Gastroesophageal sphincter (tissue), 4 donors: ENCODE measurements around the gene GGCT. TPM values are rescaled to one million over a fixed set of nuclear protein-coding genes. Genes with fewer than 3 reads are reported as not detected.
"Not testable (repeated sequence)": the region's sequence is repeated elsewhere in the genome, so short reads cannot be mapped to it uniquely, and the experiment has no call there.

Experiments used
- ATAC-seq: fragments of 150-250 bp; one replicate; pipeline ENCODE4 v1.9.1; 2016; ENCODE audit warnings: mild to moderate bottlenecking, moderate library complexity
- H3K27ac ChIP-seq, 4 donors: fragments of 200-600 bp; sonication (generic) in 3 of 4; 1 replicate in 3 of 4; 2 replicates in 1 of 4; pipeline ENCODE4 v1.5.1; 2016 to 2019
- H3K27me3 ChIP-seq: fragments of 200-600 bp; sonication (generic); one replicate; pipeline ENCODE4 v1.5.1; 2019
- H3K36me3 ChIP-seq, 2 donors: fragments of 200-600 bp; sonication (generic); one replicate each; pipeline ENCODE4 v1.5.1; 2019; ENCODE audit warnings: control low read depth in 1 of 2
- H3K4me1 ChIP-seq, 3 donors: fragments of 200-600 bp; sonication (generic); 1 replicate in 2 of 3; 2 replicates in 1 of 3; pipeline ENCODE4 v1.5.1; 2016 to 2019; ENCODE audit warnings: control low read depth in 2 of 3
- H3K4me3 ChIP-seq, 2 donors: fragments of 200-600 bp; sonication (generic); one replicate each; pipeline ENCODE4 v1.5.1; 2019; ENCODE audit warnings: mild to moderate bottlenecking in 1 of 2, moderate library complexity in 1 of 2
- H3K9me3 ChIP-seq, 3 donors: fragments of 200-600 bp; sonication (generic); one replicate each; pipeline ENCODE4 v1.5.1; 2017 to 2019; ENCODE audit warnings: control low read depth in 2 of 3
- EP300 ChIP-seq: sonication (generic); formaldehyde crosslinking; IDR thresholded peaks from one replicate; pipeline ENCODE4 v1.6.1; 2017; ENCODE audit warnings: antibody characterized with exemption, mild to moderate bottlenecking
- POLR2A ChIP-seq, 2 donors: fragments of 450-650 bp; IDR thresholded peaks; one replicate each; pipeline ENCODE4 v1.6.1; 2017; ENCODE audit warnings: antibody characterized with exemption in 2 of 2, mild to moderate bottlenecking in 2 of 2, moderate library complexity in 1 of 2
- POLR2AphosphoS5 ChIP-seq: sonication (generic); formaldehyde crosslinking; IDR thresholded peaks from one replicate; pipeline ENCODE4 v1.6.1; 2017; ENCODE audit warnings: antibody characterized with exemption
- WGBS, 2 donors: methylation state at CpG; one replicate each; pipeline ENCODE4 v1.1.5; 2018; ENCODE audit warnings: low coverage in 1 of 2; 5-methylcytosine and 5-hydroxymethylcytosine counted together
- total RNA-seq, 4 donors: library from RNA; depleted of rRNA; stranded (reverse); fragments of >200 nt; gene quantifications; one replicate each; pipeline ENCODE4 v1.1.0, GENCODE V29; 2016
- TF ChIP-seq, protein P1 (sequence below), 4 experiments: fragments of 200-600 bp in 2 of 4; fragments of 450-650 bp in 2 of 4; sonication (generic) in 1 of 4; IDR thresholded peaks; one replicate each; pipeline ENCODE4 v1.5.1; 2017 to 2019; ENCODE audit warnings: antibody characterized with exemption in 4 of 4, mild to moderate bottlenecking in 2 of 4, moderate library complexity in 2 of 4

GGCT gene
- total RNA-seq, 4 donors from 2014 or later, result 16.7 to 29.0 (median 23.7) TPM

DNA sequence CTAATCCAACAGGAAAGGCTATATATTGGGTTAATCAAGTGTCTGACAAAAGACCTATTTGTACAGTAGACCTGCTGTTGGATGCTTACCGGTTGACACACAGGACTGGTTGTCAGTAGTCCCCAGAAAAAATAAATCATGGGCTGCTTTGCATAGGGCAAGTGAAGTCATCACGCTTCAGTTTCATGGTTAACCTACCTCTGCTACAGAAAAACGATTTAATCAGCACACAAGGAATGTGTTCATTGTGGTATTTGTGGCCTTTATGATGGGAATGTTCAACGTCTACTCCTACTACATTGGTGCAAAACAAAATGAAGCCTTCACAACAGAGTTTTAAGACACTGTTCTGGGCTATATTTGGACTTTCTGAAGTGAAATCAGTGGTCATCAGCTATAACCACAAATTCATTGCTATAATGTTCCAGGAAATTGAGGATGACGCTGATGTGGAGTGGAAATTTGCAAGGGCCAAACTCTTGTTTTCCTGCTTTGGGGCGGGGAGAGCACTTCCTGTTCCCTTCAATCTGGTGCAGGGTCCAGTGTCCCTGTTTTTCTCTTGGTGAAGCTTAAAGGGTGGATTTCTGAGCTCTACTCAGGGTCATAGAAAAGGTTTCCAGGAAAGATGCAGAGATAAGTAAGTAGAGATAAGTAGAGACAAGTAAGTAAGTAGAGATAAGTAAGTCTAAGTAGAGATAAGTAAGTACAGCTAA lies 39.3 kb upstream of the GGCT start:
- Histone ChIP-seq H3K27me3 (no peaks in the 10 kb centered on the region), H3K9me3 (no peaks in the 10 kb centered on the region), H3K36me3 (peaks cover 0 to 36% of the 10 kb centered on the region in 2 donors), H3K4me3 (no peak overlapping the region), H3K27ac (no peak overlapping the region), H3K4me1 (peaks cover 0 to 6% (median 0%) of the 10 kb centered on the region in 3 donors)
- no peak for ATAC-seq
- TF ChIP-seq, protein P1, sequence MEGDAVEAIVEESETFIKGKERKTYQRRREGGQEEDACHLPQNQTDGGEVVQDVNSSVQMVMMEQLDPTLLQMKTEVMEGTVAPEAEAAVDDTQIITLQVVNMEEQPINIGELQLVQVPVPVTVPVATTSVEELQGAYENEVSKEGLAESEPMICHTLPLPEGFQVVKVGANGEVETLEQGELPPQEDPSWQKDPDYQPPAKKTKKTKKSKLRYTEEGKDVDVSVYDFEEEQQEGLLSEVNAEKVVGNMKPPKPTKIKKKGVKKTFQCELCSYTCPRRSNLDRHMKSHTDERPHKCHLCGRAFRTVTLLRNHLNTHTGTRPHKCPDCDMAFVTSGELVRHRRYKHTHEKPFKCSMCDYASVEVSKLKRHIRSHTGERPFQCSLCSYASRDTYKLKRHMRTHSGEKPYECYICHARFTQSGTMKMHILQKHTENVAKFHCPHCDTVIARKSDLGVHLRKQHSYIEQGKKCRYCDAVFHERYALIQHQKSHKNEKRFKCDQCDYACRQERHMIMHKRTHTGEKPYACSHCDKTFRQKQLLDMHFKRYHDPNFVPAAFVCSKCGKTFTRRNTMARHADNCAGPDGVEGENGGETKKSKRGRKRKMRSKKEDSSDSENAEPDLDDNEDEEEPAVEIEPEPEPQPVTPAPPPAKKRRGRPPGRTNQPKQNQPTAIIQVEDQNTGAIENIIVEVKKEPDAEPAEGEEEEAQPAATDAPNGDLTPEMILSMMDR (IDR thresholded peaks at IDR 0.05), result no peak
- TF ChIP-seq EP300 (no peak), POLR2A (IDR thresholded peaks at IDR 0.05) (no peak), POLR2AphosphoS5 (no peak)
- WGBS, 2 donors, result 75 to 76% methylated on average over 5 to 6 of the region's 6 CpGs

DNA sequence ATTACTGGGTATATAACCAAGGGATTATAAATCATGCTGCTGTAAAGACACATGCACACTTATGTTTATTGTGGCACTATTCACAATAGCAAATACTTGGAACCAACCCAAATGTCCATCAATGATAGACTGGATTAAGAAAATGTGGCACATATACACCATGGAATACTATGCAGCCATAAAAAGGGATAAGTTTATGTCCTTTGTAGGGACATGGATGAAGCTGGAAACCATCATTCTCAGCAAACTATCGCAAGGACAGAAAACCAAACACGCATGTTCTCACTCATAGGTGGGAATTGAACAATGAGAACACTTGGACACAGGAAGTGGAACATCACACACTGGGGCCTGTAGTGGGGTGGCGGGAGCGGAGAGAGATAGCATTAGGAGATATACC lies 38.5 kb upstream of the GGCT start:
- H3K4me3 ChIP-seq, H3K4me1 ChIP-seq, H3K9me3 ChIP-seq, ATAC-seq, H3K27ac ChIP-seq, H3K27me3 ChIP-seq: not testable (repeated sequence)
- WGBS, 2 donors, result 96 to 97% methylated on average over 4 of the region's 4 CpGs
- peaks cover 0 to 36% of the 10 kb centered on the region in 2 donors for H3K36me3 ChIP-seq

DNA sequence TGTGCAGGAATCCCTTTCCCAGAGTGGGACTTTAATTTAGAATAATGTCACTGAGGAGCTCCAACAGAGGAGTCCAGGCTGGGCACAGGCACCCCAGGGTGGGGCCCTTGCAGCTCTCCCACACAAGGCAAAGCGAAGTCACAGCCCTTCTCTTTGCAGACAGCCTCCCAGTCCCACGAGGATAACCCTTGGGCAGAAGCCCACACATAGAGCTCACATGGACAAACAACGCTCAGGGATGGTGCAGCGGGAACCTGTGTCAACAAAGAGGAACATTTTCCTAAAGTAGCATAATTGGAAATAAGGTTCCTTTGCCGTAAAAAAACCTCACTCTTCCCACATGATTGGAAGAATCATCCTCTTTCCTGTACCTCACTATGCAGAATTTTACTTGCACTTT lies 29.3 kb upstream of the GGCT start:
- Histone ChIP-seq H3K27ac (no peak overlapping the region), H3K36me3 (peaks cover 0 to 31% of the 10 kb centered on the region in 2 donors), H3K27me3 (no peaks in the 10 kb centered on the region), H3K4me3 (no peak overlapping the region), H3K9me3 (no peaks in the 10 kb centered on the region), H3K4me1 (no peaks in the 10 kb centered on the region)
- WGBS, 2 donors, result 77 to 100% methylated on average over 1 to 3 of the region's 5 CpGs
- ATAC-seq, result peak; percentile 31
- no peak for TF ChIP-seq POLR2AphosphoS5

DNA sequence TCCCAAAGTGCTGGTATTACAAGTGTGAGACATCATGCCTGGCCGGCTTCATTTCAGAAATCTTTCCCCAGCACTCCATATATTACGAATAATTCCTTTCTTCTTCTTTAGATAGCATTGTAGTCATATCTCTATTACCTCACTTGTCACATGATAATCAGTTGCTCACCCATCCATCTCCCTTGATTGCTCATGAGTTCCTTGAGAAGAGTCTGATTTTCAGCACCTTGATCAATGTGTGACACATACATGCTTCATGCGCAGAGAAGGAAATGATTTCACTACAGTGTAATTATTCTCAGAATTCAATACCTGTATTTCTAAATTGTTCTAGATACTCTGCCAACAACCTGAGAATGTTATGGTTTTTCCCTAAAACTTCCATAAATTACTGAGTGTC lies 26.7 kb upstream of the GGCT start:
- H3K36me3 ChIP-seq, result peaks cover 0 to 16% of the 10 kb centered on the region in 2 donors
- no peak for TF ChIP-seq POLR2AphosphoS5
- TF ChIP-seq, protein P1 (IDR thresholded peaks at IDR 0.05), result no peak
- TF ChIP-seq EP300, result no peak
- no peak for TF ChIP-seq POLR2A (IDR thresholded peaks at IDR 0.05)
- no peak overlapping the region for H3K27ac ChIP-seq
- 96 to 100% methylated on average over 2 to 3 of the region's 3 CpGs for WGBS, 2 donors
- H3K4me3 ChIP-seq, result no peak overlapping the region
- H3K4me1 ChIP-seq, result no peaks in the 10 kb centered on the region
- no peak for ATAC-seq
- H3K9me3 ChIP-seq, result no peaks in the 10 kb centered on the region
- H3K27me3 ChIP-seq, result no peaks in the 10 kb centered on the region

DNA sequence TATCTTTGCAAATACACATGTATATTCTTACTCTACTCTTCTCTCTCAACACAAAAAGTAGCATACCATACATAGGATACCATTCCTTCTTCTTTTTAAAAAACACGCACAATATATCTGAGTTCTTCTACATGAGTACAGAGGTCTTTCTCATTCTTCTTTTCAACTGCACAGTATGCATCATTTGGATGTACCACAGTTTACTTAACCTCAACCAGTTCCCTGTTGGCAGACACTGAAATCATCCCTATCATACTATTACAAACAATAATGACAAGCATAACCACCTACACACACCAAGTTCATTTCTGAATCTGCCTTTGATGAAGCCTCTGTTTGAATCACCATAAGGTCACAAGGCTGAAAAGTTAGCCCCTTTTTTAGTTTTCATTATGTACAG lies 25.7 kb upstream of the GGCT start:
- no peak overlapping the region for H3K27ac ChIP-seq
- WGBS, 2 donors, result 100% methylated on average over 1 of the region's 1 CpG
- no peaks in the 10 kb centered on the region for H3K9me3 ChIP-seq
- no peaks in the 10 kb centered on the region for H3K27me3 ChIP-seq
- H3K4me1 ChIP-seq, result no peaks in the 10 kb centered on the region
- TF ChIP-seq POLR2AphosphoS5, result no peak
- TF ChIP-seq POLR2A (IDR thresholded peaks at IDR 0.05), result no peak
- TF ChIP-seq, protein P1 (IDR thresholded peaks at IDR 0.05), result no peak
- TF ChIP-seq EP300, result no peak
- no peak overlapping the region for H3K4me3 ChIP-seq
- H3K36me3 ChIP-seq, result peaks cover 0 to 12% of the 10 kb centered on the region in 2 donors
- ATAC-seq, result no peak

DNA sequence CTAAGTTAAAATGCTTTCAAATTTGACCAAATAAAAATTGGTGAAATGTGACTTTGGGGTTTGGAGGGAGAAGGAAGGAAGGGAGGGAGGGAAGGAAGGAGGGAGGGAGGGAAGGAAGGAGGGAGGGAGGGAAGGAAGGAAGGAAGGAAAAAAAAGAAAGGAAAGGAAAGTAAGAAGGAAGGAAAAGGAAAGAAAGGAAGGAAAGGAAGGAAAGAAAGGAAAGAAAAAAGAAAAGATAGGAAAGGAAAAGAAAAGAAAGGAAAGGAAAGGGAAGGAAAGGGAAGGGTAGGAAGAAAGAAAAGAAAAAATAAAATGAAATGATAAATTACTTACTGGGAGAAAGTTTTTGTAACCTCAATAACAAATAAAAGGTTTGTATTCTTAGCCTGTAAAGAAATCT lies 24.1 kb upstream of the GGCT start:
- Histone ChIP-seq H3K36me3 (peaks cover 0 to 6% of the 10 kb centered on the region in 2 donors), H3K27me3 (no peaks in the 10 kb centered on the region), H3K4me1 (no peaks in the 10 kb centered on the region), H3K9me3 (no peaks in the 10 kb centered on the region), H3K27ac (no peak overlapping the region), H3K4me3 (no peak overlapping the region)
- TF ChIP-seq POLR2A (IDR thresholded peaks at IDR 0.05), result no peak
- no peak for TF ChIP-seq EP300
- TF ChIP-seq, protein P1 (IDR thresholded peaks at IDR 0.05), result no peak
- TF ChIP-seq POLR2AphosphoS5, result no peak
- no peak for ATAC-seq

DNA sequence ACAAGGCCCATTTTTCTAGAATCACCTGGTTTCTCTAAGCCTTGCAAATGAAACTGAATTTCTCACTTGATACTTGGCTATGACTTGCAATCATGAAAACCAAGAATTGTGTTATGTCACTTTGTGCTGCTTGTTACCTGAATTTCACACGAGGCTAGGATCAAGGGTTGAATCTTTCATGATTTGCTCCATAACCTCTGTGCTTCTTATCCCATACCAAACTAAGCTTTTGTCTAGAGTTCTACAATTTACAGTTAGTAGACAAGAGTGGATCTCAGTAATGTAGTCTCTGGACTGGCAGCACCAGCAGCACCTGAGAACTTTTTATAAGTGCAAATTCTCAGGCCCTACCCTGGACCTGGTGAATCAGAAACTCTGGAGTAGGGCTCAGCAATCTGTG lies 22.7 kb upstream of the GGCT start:
- 90 to 93% methylated on average over 1 of the region's 1 CpG for WGBS, 2 donors
- peaks cover 0 to 17% of the 10 kb centered on the region in 2 donors for H3K36me3 ChIP-seq
- ATAC-seq, H3K27ac ChIP-seq, H3K27me3 ChIP-seq, H3K4me3 ChIP-seq, H3K4me1 ChIP-seq, H3K9me3 ChIP-seq: not testable (repeated sequence)
